ENCODE results near the gene TBC1D22A.
A peak's percentile ranks its signal among the peaks of the same experiment; 100 is the strongest.

TBC1D22A gene

GRCh38 chr22:46737105-46737975, 25.1 kb upstream of the TBC1D22A start:
- no peaks in the 10 kb centered on the region; the same call in 1 of the 2 replicates for H3K9me3 ChIP-seq (ENCODE audit: insufficient read depth, low read length)
- peak overlapping the region; percentile 68 for H3K9ac ChIP-seq (ENCODE audit: low read length)
- H3K27ac ChIP-seq (ENCODE audit: low read length): peak overlapping the region; percentile 59
- H2AFZ ChIP-seq (ENCODE audit: low read depth, low read length): no peak overlapping the region
- H3K4me2 ChIP-seq (ENCODE audit: low read length): peak overlapping the region; percentile 95
- peaks cover 54% of the 10 kb centered on the region for H3K79me2 ChIP-seq (ENCODE audit: low read length)
- no peaks in the 10 kb centered on the region for H3K27me3 ChIP-seq (ENCODE audit: low read depth, low read length)
- H3K4me1 ChIP-seq (ENCODE audit: low read length): peaks cover 46% of the 10 kb centered on the region
- TF ChIP-seq CTCF (IDR thresholded peaks at IDR 0.05; ENCODE audit: low read depth, low read length): peak; percentile 34
- no peak for TF ChIP-seq EZH2phosphoT487 (IDR thresholded peaks at IDR 0.05; ENCODE audit: low read depth)
- peaks cover 44% of the 10 kb centered on the region for H4K20me1 ChIP-seq (ENCODE audit: insufficient read depth, low read length)
- H3K4me3 ChIP-seq (ENCODE audit: low read length): peak overlapping the region; percentile 91
- peaks cover 24% of the 10 kb centered on the region for H3K36me3 ChIP-seq (replicated peaks; ENCODE audit: low read depth, low read length)

GRCh38 chr22:46737976-46738646, 24.3 kb upstream of the TBC1D22A start, which contains the start of gene CERK:
Gene CERK, minus strand, starts transcription at chr22:46738252. Its CDS starts 104 bp downstream, at chr22:46738148.
- peak within 1 kb of the TSS; percentile 59 for H3K27ac ChIP-seq (ENCODE audit: low read length)

GRCh38 chr22:46738647-46739093, 23.8 kb upstream of the TBC1D22A start:
- H3K36me3 ChIP-seq (replicated peaks; ENCODE audit: low read depth, low read length): peaks cover 24% of the 10 kb centered on the region
- peak overlapping the region; percentile 83 for H3K9ac ChIP-seq (ENCODE audit: low read length)
- H3K4me2 ChIP-seq (ENCODE audit: low read length): peak overlapping the region; percentile 83
- peaks cover 42% of the 10 kb centered on the region for H3K4me1 ChIP-seq (ENCODE audit: low read length)
- H3K4me3 ChIP-seq (ENCODE audit: low read length): peak overlapping the region; percentile 91
- peaks cover 43% of the 10 kb centered on the region for H3K79me2 ChIP-seq (ENCODE audit: low read length)
- peaks cover 34% of the 10 kb centered on the region for H4K20me1 ChIP-seq (ENCODE audit: insufficient read depth, low read length)
- TF ChIP-seq CTCF (IDR thresholded peaks at IDR 0.05; ENCODE audit: low read depth, low read length) (no peak), EZH2phosphoT487 (IDR thresholded peaks at IDR 0.05; ENCODE audit: low read depth) (no peak)
- H3K9me3 ChIP-seq (ENCODE audit: insufficient read depth, low read length): peaks cover 8% of the 10 kb centered on the region
- peak overlapping the region; percentile 55 for H2AFZ ChIP-seq (ENCODE audit: low read depth, low read length)
- no peaks in the 10 kb centered on the region for H3K27me3 ChIP-seq (ENCODE audit: low read depth, low read length)
- H3K27ac ChIP-seq (ENCODE audit: low read length): peak overlapping the region; percentile 47

More at GRCh38 chr22:46737976-46738646, 24.3 kb upstream of the TBC1D22A start, which contains the start of gene CERK:
- Histone ChIP-seq H2AFZ (ENCODE audit: low read depth, low read length) (peak within 1 kb of the TSS; percentile 55), H4K20me1 (ENCODE audit: insufficient read depth, low read length) (peaks cover 38% of the 10 kb centered on the region), H3K79me2 (ENCODE audit: low read length) (peaks cover 48% of the 10 kb centered on the region), H3K4me1 (ENCODE audit: low read length) (peaks cover 42% of the 10 kb centered on the region), H3K4me2 (ENCODE audit: low read length) (peak within 1 kb of the TSS; percentile 95), H3K36me3 (replicated peaks; ENCODE audit: low read depth, low read length) (peaks cover 24% of the 10 kb centered on the region), H3K9ac (ENCODE audit: low read length) (peak within 1 kb of the TSS; percentile 83), H3K27me3 (ENCODE audit: low read depth, low read length) (no peaks in the 10 kb centered on the region), H3K9me3 (ENCODE audit: insufficient read depth, low read length) (peaks cover 6% of the 10 kb centered on the region), H3K4me3 (ENCODE audit: low read length) (peak within 1 kb of the TSS; percentile 91)
- TF ChIP-seq EZH2phosphoT487 (IDR thresholded peaks at IDR 0.05; ENCODE audit: low read depth) (no peak), CTCF (IDR thresholded peaks at IDR 0.05; ENCODE audit: low read depth, low read length) (no peak)

Measured in OCI-LY3 (cell line).